ENCODE data around the gene ZNF804B. TPM values are rescaled to one million over a fixed set of nuclear protein-coding genes. Genes with fewer than 3 reads are reported as not detected.

ZNF804B gene
- total RNA-seq, 1 donor from 2014 or later = not detected

GRCh38 chr7:89054361-89054760 is 294.9 kb downstream of the ZNF804B start:
- no peak for ATAC-seq
- intact Hi-C loops (cut with micrococcal nuclease) = no loop called here

GRCh38 chr7:89060234-89060633 is 300.7 kb downstream of the ZNF804B start:
- ATAC-seq = no peak
- DNase-seq = no peak
- intact Hi-C loops (cut with micrococcal nuclease) = no loop called here

More at GRCh38 chr7:89054361-89054760, 294.9 kb downstream of the ZNF804B start:
- DNase-seq = no peak

- DNase-seq (no peak), ATAC-seq (no peak)
- intact Hi-C loops (cut with micrococcal nuclease) = no loop called here
Observed at GRCh38 chr7:89064831-89065230, 305.3 kb downstream of the ZNF804B start.

DNA sequence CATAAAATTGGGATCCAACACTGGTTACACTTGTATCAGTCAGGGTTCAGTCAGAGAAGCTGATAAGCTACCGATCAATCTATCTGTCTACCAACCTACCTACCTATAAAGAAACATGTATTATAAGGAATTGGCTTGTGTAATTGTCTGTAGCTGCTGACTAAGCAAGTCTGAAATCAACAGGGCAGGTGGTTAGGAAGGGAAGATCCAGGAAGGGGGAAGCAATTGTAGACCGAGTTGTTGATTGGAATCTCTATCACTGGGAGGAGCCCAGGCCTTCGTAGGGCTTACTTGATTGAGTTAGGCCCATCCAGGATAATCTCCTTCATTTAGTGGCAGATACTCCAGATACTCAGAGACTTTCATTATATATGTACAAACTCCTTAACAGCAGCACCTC is 307.5 kb downstream of the ZNF804B start:
- no peak for ATAC-seq
- no peak for DNase-seq
- intact Hi-C loops (cut with micrococcal nuclease) = no loop called here

DNA sequence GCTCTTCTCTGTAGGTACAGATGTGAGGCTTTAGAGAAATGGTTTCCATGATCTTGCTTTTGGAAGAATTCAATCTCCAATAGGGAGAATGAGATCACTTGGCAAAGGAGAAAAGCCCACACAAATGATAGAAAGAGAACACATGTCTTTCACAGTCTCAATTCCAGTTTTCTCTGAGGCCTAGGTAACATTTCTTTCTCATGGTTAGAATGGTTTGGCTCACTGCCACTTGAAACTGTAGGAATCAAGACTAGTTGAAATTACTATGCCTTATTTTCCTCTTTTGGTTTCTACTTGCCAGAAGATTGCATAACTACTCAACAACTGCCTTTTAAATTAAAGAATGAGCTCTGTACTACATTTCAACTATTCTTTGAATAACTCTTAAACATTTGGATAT is 312.6 kb downstream of the ZNF804B start:
- DNase-seq (no peak), ATAC-seq (no peak)
- intact Hi-C loops (cut with micrococcal nuclease) = no loop called here

DNA sequence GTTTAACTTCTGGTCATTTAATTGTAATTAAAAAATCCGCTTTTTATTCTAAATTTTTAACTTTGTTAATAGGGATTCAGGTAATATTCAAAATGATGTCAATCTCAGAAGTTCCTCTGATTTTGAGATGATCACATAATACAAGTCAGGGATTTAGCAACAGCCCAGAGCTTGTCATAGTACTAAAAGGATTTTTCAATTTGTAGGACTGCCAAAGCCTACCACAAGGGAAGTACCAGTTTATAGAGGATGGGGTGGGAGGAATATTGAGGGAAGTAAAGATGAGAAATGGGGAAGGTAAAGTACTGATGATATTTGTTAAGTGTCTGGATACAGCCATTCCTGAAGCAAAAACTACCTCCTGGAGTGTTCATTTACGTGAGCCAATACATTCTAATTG is 314.3 kb downstream of the ZNF804B start:
- intact Hi-C loops (cut with micrococcal nuclease) = no loop called here
- ATAC-seq (no peak), DNase-seq (no peak)

DNA sequence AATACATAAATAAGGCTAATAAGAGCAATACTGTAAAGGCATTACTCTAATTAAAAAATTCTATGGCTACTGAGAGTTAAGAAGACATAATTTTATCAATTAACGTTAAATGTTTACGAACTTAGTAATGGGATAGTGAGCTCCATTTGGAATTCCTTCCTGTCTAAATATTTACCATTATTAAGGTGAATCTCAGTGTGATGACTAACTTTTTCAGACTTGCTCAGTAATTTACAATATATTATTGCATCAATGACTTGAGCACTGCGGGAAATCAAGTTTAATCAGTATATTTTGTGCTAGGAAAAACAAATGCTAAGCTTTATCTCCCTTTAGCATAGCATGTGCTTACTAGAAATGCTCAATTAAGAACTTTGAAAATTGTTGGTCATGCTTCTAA is 318.5 kb downstream of the ZNF804B start:
- intact Hi-C loops (cut with micrococcal nuclease) = no loop called here
- DNase-seq = no peak
- ATAC-seq = no peak

DNA sequence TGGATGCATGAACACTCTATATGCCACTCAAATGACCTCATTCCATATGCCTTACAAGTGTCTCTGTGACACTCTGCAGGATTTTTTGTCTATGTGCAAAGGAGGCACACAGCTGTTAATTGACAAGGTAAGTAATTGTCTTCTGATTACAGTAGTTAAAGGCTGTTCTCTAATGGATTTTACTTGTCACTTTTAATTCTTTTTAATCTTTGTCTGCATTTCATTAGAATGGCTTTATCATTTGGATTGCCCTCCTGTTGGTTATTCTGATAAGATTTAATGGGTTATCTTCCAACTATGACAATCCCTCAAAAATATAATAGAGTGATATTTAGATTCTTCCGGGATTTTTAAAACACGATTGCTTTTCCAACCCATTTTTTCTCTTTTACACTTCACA is 326.1 kb downstream of the ZNF804B start:
- no peak for DNase-seq
- no peak for ATAC-seq
- intact Hi-C loops (cut with micrococcal nuclease) = no loop called here

DNA sequence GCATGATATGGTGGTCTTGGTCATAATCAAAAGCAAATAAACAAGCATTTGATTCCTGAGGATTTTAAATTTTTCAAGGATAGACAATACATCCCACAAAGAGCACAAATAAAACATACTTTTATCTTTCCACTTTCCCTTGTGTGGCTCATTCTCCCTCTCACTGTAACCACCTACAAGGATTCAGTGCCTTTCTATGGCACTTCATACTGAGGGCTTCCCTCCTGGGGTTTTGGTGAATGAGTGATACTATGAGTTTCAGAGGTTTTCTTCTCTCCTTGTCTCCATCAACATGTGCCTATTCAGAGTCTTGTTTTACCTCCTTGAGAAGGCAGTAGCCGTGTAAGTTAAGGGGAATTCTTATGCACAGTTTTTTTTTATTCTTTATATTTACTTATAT is 332.1 kb downstream of the ZNF804B start:
- intact Hi-C loops (cut with micrococcal nuclease) = no loop called here
- no peak for ATAC-seq

GRCh38 chr7:89094269-89094668 is 334.8 kb downstream of the ZNF804B start:
- DNase-seq = no peak
- no peak for ATAC-seq
- intact Hi-C loops (cut with micrococcal nuclease) = no loop called here

More for the DNA sequence above, 332.1 kb downstream of the ZNF804B start:
- no peak for DNase-seq

DNA sequence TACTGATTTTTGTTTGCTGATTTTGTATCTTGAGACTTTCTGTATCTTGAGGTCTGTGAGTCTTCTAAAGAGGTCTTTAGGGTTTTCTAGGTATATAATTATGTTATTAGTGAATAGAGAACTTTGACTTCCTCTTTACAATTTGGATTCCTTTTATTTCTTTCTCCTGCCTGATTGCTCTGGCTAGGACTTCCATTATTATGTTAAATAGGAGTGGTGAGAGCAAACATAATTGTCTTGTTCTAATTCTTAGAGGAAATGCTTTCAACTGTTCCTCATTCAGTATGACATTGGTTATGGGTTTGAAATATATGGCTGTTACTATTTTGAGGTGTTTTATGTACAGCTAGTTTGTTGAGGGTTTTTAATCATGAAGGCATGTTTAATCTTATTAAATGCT is 344.1 kb downstream of the ZNF804B start:
- intact Hi-C loops (cut with micrococcal nuclease) = no loop called here
- no peak for ATAC-seq
- DNase-seq = no peak

GRCh38 chr7:89104748-89105685 is 345.5 kb downstream of the ZNF804B start:
- DNase-seq (no peak), ATAC-seq (no peak)
- intact Hi-C loops (cut with micrococcal nuclease) = no loop called here

GRCh38 chr7:89123871-89124270 is 364.4 kb downstream of the ZNF804B start:
- no peak for ATAC-seq
- intact Hi-C loops (cut with micrococcal nuclease) = no loop called here
- DNase-seq = no peak

GRCh38 chr7:89129600-89130375 is 370.3 kb downstream of the ZNF804B start:
- ATAC-seq = no peak
- intact Hi-C loops (cut with micrococcal nuclease) = no loop called here
- no peak for DNase-seq

GRCh38 chr7:89133357-89133756 is 373.9 kb downstream of the ZNF804B start:
- ATAC-seq (no peak), DNase-seq (no peak)
- intact Hi-C loops (cut with micrococcal nuclease) = no loop called here

DNA sequence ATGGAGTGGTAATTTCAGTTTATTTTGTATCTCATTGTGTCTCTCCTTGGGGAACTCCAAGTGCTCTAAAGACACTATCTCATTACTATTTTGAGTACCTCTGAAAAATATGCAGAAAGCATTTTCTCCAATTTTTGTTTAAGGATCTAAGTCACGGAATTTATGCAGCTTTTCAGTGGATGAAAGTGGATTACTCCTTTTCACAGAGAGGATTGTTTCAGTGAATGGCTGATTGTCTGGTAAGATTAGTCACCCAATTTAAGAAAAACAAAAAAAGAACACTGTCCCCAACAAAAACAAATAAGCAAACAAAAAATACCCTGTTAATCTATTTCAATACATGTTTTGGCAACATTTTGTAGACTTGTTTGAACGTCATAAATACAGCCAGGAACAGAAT is 374.3 kb downstream of the ZNF804B start:
- DNase-seq (no peak), ATAC-seq (no peak)
- intact Hi-C loops (cut with micrococcal nuclease) = no loop called here

DNA sequence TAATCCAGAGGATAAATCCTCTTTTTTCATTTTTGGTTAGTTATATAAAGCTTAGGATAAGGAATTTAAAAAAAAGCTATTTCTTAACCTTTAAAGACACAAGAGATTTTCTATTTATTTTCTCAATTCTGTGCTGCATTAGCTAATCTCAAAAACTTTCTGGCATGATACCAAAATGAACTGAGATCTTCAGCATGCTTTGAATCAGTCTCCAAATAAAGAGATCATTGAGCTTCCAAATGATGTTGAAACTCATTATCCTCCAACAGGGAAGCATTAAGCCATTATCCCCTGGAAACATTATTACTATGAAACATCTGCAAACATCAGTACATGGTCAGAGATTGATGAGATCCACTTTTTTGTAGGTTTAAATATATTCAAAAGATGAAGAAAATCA is 386.3 kb downstream of the ZNF804B start:
- DNase-seq (no peak), ATAC-seq (no peak)
- intact Hi-C loops (cut with micrococcal nuclease) = no loop called here

DNA sequence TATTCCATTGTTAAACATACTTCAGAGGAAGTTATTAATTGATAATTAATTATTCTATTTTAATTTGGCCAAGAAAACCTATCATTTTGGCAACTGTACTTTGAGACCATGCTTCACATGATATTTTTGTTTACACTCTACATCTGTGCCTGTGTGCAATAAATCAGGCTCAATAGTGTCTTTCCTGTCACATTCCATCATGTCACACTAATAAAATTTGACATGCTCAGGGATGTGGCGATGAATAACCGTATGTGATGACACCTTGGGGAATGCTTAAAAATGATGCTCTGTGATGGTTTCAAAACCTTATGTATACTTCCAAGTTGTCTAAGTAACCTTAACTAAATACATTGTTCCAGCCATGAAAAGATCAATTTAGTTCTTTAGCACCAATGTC is 400.6 kb downstream of the ZNF804B start:
- ATAC-seq = no peak
- intact Hi-C loops (cut with micrococcal nuclease) = no loop called here
- DNase-seq = no peak

- no peak for ATAC-seq
- intact Hi-C loops (cut with micrococcal nuclease) = no loop called here
Observed at GRCh38 chr7:89165421-89165820, 405.9 kb downstream of the ZNF804B start.

DNA sequence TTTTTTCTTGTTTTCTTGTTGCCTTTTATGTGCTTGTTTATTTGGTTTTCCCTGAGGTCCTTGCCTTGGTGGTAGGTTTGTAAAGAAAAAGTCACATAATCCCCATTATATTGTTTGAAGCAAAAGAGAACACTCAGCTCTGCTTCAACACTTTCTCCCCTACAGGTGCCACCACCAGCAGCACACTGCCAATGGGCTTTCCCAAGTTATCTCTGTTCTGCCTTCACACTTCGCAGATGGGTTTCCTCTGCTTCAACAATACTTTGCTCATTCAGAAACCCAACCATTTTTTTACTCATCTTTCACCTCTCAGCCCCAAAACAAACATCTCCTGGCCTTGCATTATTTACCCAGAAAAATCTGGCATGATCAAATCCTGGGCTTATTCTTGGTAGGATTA is 411.1 kb downstream of the ZNF804B start:
- intact Hi-C loops (cut with micrococcal nuclease) = no loop called here
- no peak for DNase-seq
- no peak for ATAC-seq

More at GRCh38 chr7:89165421-89165820, 405.9 kb downstream of the ZNF804B start:
- no peak for DNase-seq

Data from left ventricle myocardium superior (tissue), 1 donor.